KOPT-K1 (cell line): ENCODE measurements around the gene PLCH2.

ENCODE experiments used
- H3K27ac ChIP-seq: fragments of 200-600 bp; sonication (generic); 2 replicates; pipeline ENCODE4 v1.5.1; 2016; ENCODE audit warnings: antibody characterized with exemption, mild to moderate bottlenecking, low read depth, low read length; ENCODE audit not compliant: poor library complexity, severe bottlenecking
- H3K36me3 ChIP-seq: fragments of 200-600 bp; sonication (generic); 2 replicates; pipeline ENCODE4 v1.5.1; 2017; ENCODE audit warnings: antibody characterized with exemption, mild to moderate bottlenecking, low read length, moderate library complexity; ENCODE audit not compliant: insufficient read depth
- H3K9me3 ChIP-seq: fragments of 200-600 bp; sonication (generic); 2 replicates; pipeline ENCODE4 v1.5.1; 2017; ENCODE audit warnings: antibody characterized with exemption, low read length, mild to moderate bottlenecking; ENCODE audit not compliant: insufficient read depth, poor library complexity, severe bottlenecking

PLCH2 gene

DNA sequence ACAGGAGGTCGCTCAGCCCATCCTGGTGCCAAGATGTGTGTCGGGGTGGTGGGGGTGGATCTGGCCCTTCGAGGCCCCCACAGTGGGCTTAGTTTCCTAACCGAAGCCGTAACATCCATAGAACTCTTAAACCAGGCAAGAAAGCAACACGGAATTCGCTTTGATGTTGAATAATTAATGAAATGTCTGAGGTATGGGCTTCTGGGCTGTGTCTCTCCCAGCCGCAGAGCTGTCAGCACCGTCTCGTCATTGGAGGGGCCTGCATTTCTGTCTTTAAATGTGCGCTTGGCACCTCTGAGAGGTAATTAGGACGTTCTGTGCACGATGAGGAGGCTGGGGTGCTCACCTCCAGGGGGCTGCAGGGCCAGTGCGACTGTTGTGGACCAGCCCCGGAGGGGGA, 13.3 kb upstream of the PLCH2 start:
- Histone ChIP-seq H3K9me3 (no peaks in the 10 kb centered on the region), H3K27ac (no peak overlapping the region), H3K36me3 (no peaks in the 10 kb centered on the region)

- Histone ChIP-seq H3K36me3 (no peaks in the 10 kb centered on the region), H3K27ac (no peak overlapping the region), H3K9me3 (no peaks in the 10 kb centered on the region)
These were observed 12.7 kb upstream of the PLCH2 start for GRCh38 chr1:2463396-2463795.

- H3K27ac ChIP-seq, result no peak overlapping the region
- H3K36me3 ChIP-seq, result no peaks in the 10 kb centered on the region
- no peaks in the 10 kb centered on the region for H3K9me3 ChIP-seq
These were observed 10.5 kb upstream of the PLCH2 start for GRCh38 chr1:2465371-2466269.

- no peak overlapping the region for H3K27ac ChIP-seq
- no peaks in the 10 kb centered on the region for H3K36me3 ChIP-seq
- H3K9me3 ChIP-seq, result no peaks in the 10 kb centered on the region
These were observed 9.8 kb upstream of the PLCH2 start for GRCh38 chr1:2466270-2466665.

DNA sequence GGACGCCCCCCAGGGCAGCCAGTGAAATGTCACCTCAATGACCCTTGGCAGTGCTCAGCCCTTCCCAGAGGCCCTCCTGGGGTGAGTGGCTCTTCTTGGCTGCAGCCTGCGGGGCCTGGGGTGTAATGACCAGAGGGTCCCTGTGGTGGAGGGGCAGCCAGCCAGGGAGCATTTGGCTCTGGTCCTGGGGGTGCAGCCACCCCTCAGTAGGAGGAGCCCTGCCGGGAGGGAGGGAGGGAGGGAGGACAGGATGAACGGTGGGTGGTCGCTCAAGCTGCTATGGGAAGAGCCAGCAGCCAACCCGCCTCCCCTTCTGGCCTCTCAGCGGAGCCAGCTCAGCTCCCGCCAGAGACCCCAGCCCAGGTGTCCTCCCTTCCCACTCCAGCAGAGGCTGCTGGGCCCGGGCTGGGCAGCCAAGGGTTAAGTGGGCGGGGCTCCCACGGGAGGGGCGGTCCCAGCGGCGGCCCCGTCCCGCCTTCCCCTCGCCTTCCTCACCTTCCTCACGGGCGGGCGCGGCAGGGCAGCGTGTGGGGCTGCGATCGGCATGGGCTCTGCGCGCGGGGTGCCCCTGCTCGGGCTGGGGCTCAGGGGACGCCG, 9.0 kb upstream of the PLCH2 start:
- Histone ChIP-seq H3K27ac (no peak overlapping the region), H3K36me3 (no peaks in the 10 kb centered on the region)

GRCh38 chr1:2468041-2468472, 8.0 kb upstream of the PLCH2 start:
- Histone ChIP-seq H3K27ac (no peak overlapping the region), H3K9me3 (no peaks in the 10 kb centered on the region), H3K36me3 (no peaks in the 10 kb centered on the region)

More for the DNA sequence above, 9.0 kb upstream of the PLCH2 start:
- no peaks in the 10 kb centered on the region for H3K9me3 ChIP-seq

DNA sequence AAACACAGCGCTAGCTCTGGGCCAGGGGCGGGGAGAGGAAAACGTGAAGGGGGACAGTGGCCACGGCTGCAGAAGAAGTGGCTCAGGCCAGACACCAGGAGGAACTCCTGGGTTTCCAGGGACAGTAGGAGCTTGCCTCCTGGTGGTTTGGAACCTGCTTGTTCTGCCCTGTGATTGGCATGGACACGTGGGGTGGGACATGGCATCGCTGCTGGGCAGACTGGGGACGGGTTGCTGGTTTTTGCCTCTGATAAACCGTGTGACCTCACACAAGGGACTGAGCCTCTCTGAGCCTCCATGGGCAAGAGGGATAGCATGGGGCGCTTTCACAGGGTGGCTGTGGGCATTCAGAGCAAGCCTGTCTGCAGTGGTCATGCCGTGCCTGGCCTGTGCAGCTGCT, 7.5 kb upstream of the PLCH2 start:
- Histone ChIP-seq H3K36me3 (no peaks in the 10 kb centered on the region), H3K27ac (no peak overlapping the region), H3K9me3 (no peaks in the 10 kb centered on the region)

GRCh38 chr1:2469103-2469940, 6.8 kb upstream of the PLCH2 start:
- H3K27ac ChIP-seq, result no peak overlapping the region
- no peaks in the 10 kb centered on the region for H3K9me3 ChIP-seq

GRCh38 chr1:2470290-2471158, 5.6 kb upstream of the PLCH2 start:
- no peaks in the 10 kb centered on the region for H3K9me3 ChIP-seq
- H3K27ac ChIP-seq, result no peak overlapping the region
- H3K36me3 ChIP-seq, result no peaks in the 10 kb centered on the region

More at GRCh38 chr1:2469103-2469940, 6.8 kb upstream of the PLCH2 start:
- H3K36me3 ChIP-seq, result no peaks in the 10 kb centered on the region

- H3K36me3 ChIP-seq, result no peaks in the 10 kb centered on the region
- H3K9me3 ChIP-seq, result no peaks in the 10 kb centered on the region
- H3K27ac ChIP-seq, result no peak overlapping the region
These were observed 5.0 kb upstream of the PLCH2 start for GRCh38 chr1:2471159-2471471.

DNA sequence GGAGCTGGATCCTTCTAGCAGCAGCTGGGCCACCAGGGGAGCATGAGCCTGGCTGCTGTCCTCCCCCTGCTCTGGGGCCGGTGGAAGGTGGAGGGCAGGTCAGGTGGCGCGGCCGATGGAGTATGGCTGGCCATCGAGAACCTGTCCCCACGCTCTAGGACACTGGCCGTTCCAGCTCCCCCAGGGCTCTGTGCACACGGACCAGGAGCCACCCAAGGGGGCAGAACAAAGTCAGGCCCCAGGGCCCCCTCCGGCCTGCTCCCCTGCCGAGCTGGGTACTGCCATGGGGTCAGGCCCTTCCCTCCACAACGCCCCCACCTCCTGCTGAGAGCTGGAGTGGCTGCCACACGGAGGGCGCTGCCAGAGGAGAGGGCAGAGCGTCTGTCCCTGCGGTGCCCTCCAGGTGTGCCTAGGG, 4.5 kb upstream of the PLCH2 start:
- Histone ChIP-seq H3K9me3 (no peaks in the 10 kb centered on the region), H3K27ac (no peak overlapping the region), H3K36me3 (no peaks in the 10 kb centered on the region)

- Histone ChIP-seq H3K9me3 (no peaks in the 10 kb centered on the region), H3K27ac (no peak overlapping the region), H3K36me3 (no peaks in the 10 kb centered on the region)
These were observed 4.0 kb upstream of the PLCH2 start for GRCh38 chr1:2472109-2472508.

- H3K9me3 ChIP-seq, result no peaks in the 10 kb centered on the region
- no peak overlapping the region for H3K27ac ChIP-seq
- no peaks in the 10 kb centered on the region for H3K36me3 ChIP-seq
These were observed 3.4 kb upstream of the PLCH2 start for GRCh38 chr1:2472561-2473177.

DNA sequence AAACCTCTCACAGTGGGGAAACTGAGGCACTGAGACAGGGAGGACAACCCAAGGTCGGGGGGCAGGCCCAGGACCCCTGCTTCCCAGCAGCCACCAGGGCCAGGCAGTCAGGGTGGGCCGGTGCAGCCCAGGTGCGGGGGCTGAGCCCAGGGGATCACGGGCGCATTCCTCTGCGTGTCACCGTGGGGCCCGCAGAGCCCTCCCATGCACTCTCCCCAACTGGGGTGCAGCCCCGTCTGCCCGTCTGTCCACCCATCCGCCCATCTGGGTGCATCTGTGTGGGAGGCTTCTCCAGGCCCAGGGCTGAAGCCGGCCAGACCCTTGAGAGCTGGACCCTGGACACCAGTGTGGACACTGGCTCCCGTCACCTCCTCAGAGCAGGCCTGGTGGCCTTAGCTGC, 2.9 kb upstream of the PLCH2 start:
- Histone ChIP-seq H3K36me3 (no peaks in the 10 kb centered on the region), H3K27ac (no peak overlapping the region)

More for the DNA sequence above, 2.9 kb upstream of the PLCH2 start:
- no peaks in the 10 kb centered on the region for H3K9me3 ChIP-seq
